Stimulated activated CD4-positive, alpha-beta T cell treated with anti-CD3 and anti-CD28 coated beads, Interleukin-4, amount 100 ng/mL, for 24 hours (primary cell): ENCODE results near the gene MAP6.
"Not testable (repeated sequence)": the region's sequence is repeated elsewhere in the genome, so short reads cannot be mapped to it uniquely, and the experiment has no call there.

ENCODE experiments used
- DNase-seq: peaks from one replicate; pipeline ENCODE4 v3.0.0-alpha.2; 2020

MAP6 gene

GRCh38 chr11:75668451-75669297 lies at the start of gene MAP6:
MAP6 (minus strand) TSS chr11:75669038; CDS start chr11:75668369, 669 bp downstream.
- DNase-seq, result peak; percentile 15

- DNase-seq, result no peak
Measured at GRCh38 chr11:75717608-75718418, 49.0 kb upstream of the MAP6 start, which contains the start of gene MOGAT2. MOGAT2 (plus strand) TSS chr11:75717838; CDS start chr11:75717889, 51 bp downstream.

- DNase-seq, result no peak
Measured at GRCh38 chr11:75716659-75717058, 47.8 kb upstream of the MAP6 start.

- DNase-seq, result no peak
Measured at GRCh38 chr11:75715688-75716087, 46.9 kb upstream of the MAP6 start.

- no peak for DNase-seq
Measured at GRCh38 chr11:75714211-75714610, 45.4 kb upstream of the MAP6 start.

GRCh38 chr11:75706260-75706729 lies 37.5 kb upstream of the MAP6 start:
- DNase-seq, result peak; percentile 70

- DNase-seq, result no peak
Measured at GRCh38 chr11:75705541-75705940, 36.7 kb upstream of the MAP6 start.

- DNase-seq, result no peak
Measured at GRCh38 chr11:75703695-75704237, 34.9 kb upstream of the MAP6 start.

GRCh38 chr11:75700940-75701339 lies 32.1 kb upstream of the MAP6 start:
- no peak for DNase-seq

- no peak for DNase-seq
Measured at GRCh38 chr11:75697906-75698581, 29.2 kb upstream of the MAP6 start.

- no peak for DNase-seq
Measured at GRCh38 chr11:75691804-75692203, 23.0 kb upstream of the MAP6 start.

GRCh38 chr11:75689863-75690609 lies 21.2 kb upstream of the MAP6 start:
- no peak for DNase-seq

GRCh38 chr11:75683856-75684255 lies 15.0 kb upstream of the MAP6 start:
- DNase-seq, result not testable (repeated sequence)

GRCh38 chr11:75679566-75679965 lies 10.7 kb upstream of the MAP6 start:
- DNase-seq, result no peak

GRCh38 chr11:75678620-75679259 lies 9.9 kb upstream of the MAP6 start:
- DNase-seq, result no peak

- no peak for DNase-seq
Measured at GRCh38 chr11:75677909-75678308, 9.1 kb upstream of the MAP6 start.

GRCh38 chr11:75677275-75677674 lies 8.4 kb upstream of the MAP6 start:
- DNase-seq, result no peak

- DNase-seq, result peak; percentile 22
Measured at GRCh38 chr11:75673977-75674582, 5.2 kb upstream of the MAP6 start.

GRCh38 chr11:75667831-75668450 lies 897 bp downstream of the MAP6 start:
- DNase-seq, result peak; percentile 22

- DNase-seq, result no peak
Measured at GRCh38 chr11:75667255-75667830, 1.5 kb downstream of the MAP6 start.
